Endothelial cell of umbilical vein (primary cell): Measurements from ENCODE around the gene RYR2. TPM values are rescaled to one million over a fixed set of nuclear protein-coding genes. Genes with fewer than 3 reads are reported as not detected.

Experiments used
- BruUV-seq: library from RNA; stranded (reverse); fragments of 400-500 nt; replicated peaks from 2 replicates; lab custom pipeline; 2021; lab: Mats Ljungman, UMichigan
- CTCF ChIA-PET: fragments of 300-600, 350-600 bp; sonication (Branson Sonifier 250); formaldehyde crosslinking; loops from one replicate; lab custom pipeline; 2021; ENCODE audit warnings: antibody characterized with exemption, inconsistent platforms; lab: Charles Lee
- POLR2A ChIA-PET: fragments of 300-600, 350-600 bp; sonication (Branson Sonifier 250); formaldehyde crosslinking; loops from one replicate; lab custom pipeline; 2021; ENCODE audit warnings: antibody characterized with exemption, inconsistent platforms; lab: Charles Lee
- DNase-seq: peaks from one replicate; pipeline ENCODE4 v3.0.0-alpha.2; 2011; ENCODE audit warnings: low read depth, low spot score
- FAIRE-seq: peaks from 2 replicates; lab custom pipeline; 2011; peaks lifted over from hg19 to GRCh38; lab: Jason Lieb, UNC
- H2AFZ ChIP-seq: 2 replicates; pipeline ENCODE4 v1.6.0; 2012; ENCODE audit warnings: low read depth, low read length, control low read depth, inconsistent platforms
- H3K27ac ChIP-seq: 2 replicates; pipeline ENCODE4 v1.5.1; 2011; ENCODE audit warnings: low read depth, mild to moderate bottlenecking, control low read depth, low read length, moderate library complexity; ENCODE audit not compliant: insufficient read depth
- H3K27me3 ChIP-seq, 2 experiments: 2 replicates each; pipeline versions ENCODE4 v1.6.0 to v1.6.1; 2011; ENCODE audit warnings: low read length in 2 of 2, mixed read lengths in 1 of 2; ENCODE audit not compliant: control insufficient read depth in 2 of 2, insufficient read depth in 2 of 2
- H3K36me3 ChIP-seq, 2 experiments: 2 replicates in 1 of 2; 3 replicates in 1 of 2; pipeline ENCODE4 v1.5.1; 2011; ENCODE audit warnings: low read length in 2 of 2, mild to moderate bottlenecking in 1 of 2, moderate library complexity in 1 of 2; ENCODE audit not compliant: control insufficient read depth in 2 of 2, insufficient read depth in 2 of 2; ENCODE audit errors: extremely low read depth in 1 of 2
- H3K4me1 ChIP-seq: 3 replicates; pipeline ENCODE4 v1.5.1; 2011; ENCODE audit warnings: mild to moderate bottlenecking, low read length; ENCODE audit not compliant: control insufficient read depth, insufficient read depth; ENCODE audit errors: extremely low read depth
- H3K4me2 ChIP-seq: 2 replicates; pipeline ENCODE4 v1.6.1; 2011; ENCODE audit warnings: low read length, control low read depth, mixed read lengths; ENCODE audit not compliant: insufficient read depth
- H3K4me3 ChIP-seq, 3 experiments: fragments of 200-600 bp in 1 of 3; sonication (generic), shearing (Covaris generic) in 1 of 3; replicated peaks in 1 of 3; 2 replicates each; pipeline ENCODE4 v1.5.1; 2011 to 2016; ENCODE audit warnings: control low read depth in 3 of 3, low read length in 3 of 3, mild to moderate bottlenecking in 2 of 3, inconsistent platforms in 1 of 3, low read depth in 1 of 3, moderate library complexity in 1 of 3; ENCODE audit not compliant: insufficient read depth in 1 of 3
- H3K79me2 ChIP-seq: 2 replicates; pipeline ENCODE4 v1.6.0; 2012; ENCODE audit warnings: low read length, inconsistent platforms; ENCODE audit not compliant: control insufficient read depth, insufficient read depth
- H3K9ac ChIP-seq: replicated peaks from 2 replicates; pipeline ENCODE3; 2011; ENCODE audit warnings: low read length, control low read depth; ENCODE audit not compliant: insufficient read depth; ENCODE audit errors: extremely low read depth
- H3K9me1 ChIP-seq: replicated peaks from 3 replicates; pipeline ENCODE4 v1.6.0; 2011; ENCODE audit warnings: mild to moderate bottlenecking, low read length; ENCODE audit not compliant: control insufficient read depth, insufficient read depth; ENCODE audit errors: extremely low read depth
- H3K9me3 ChIP-seq: replicated peaks from 2 replicates; pipeline ENCODE4 v1.5.1; 2012; ENCODE audit warnings: low read length, inconsistent platforms; ENCODE audit not compliant: control insufficient read depth, insufficient read depth
- H4K20me1 ChIP-seq: replicated peaks from 2 replicates; pipeline ENCODE3; 2011; ENCODE audit warnings: mild to moderate bottlenecking, low read length; ENCODE audit not compliant: control insufficient read depth, insufficient read depth; ENCODE audit errors: extremely low read depth
- EZH2 ChIP-seq: IDR thresholded peaks from 2 replicates; pipeline ENCODE4 v1.6.1; 2012; ENCODE audit warnings: borderline replicate concordance, low read depth, mild to moderate bottlenecking, moderate library complexity, low read length, inconsistent platforms; ENCODE audit not compliant: severe bottlenecking
- FOS ChIP-seq: IDR thresholded peaks from 2 replicates; pipeline ENCODE4 v1.6.1; 2011; ENCODE audit warnings: mild to moderate bottlenecking, low read length, moderate library complexity, borderline replicate concordance; ENCODE audit not compliant: insufficient read depth
- JUN ChIP-seq: IDR thresholded peaks from 2 replicates; pipeline ENCODE4 v1.6.1; 2011; ENCODE audit warnings: borderline replicate concordance, low read depth; ENCODE audit not compliant: insufficient read length, insufficient read depth
- MYC ChIP-seq: IDR thresholded peaks from one replicate; pipeline ENCODE4 v1.6.1; 2011; ENCODE audit warnings: mild to moderate bottlenecking, low read depth, low read length
- POLR2A ChIP-seq: IDR thresholded peaks from 2 replicates; pipeline ENCODE4 v1.6.1; 2012; ENCODE audit warnings: low read depth, mild to moderate bottlenecking, control low read depth, low read length
- POLR2AphosphoS5 ChIP-seq: IDR thresholded peaks from 2 replicates; pipeline ENCODE4 v1.6.1; 2012; ENCODE audit warnings: low read depth, mild to moderate bottlenecking, control low read depth, low read length, moderate library complexity; ENCODE audit not compliant: insufficient read depth
- dilution Hi-C: fragments of 300-500 bp; cut with MboI; formaldehyde crosslinking; loops from one replicate; pipeline ENCODE4 v1.15.0; 2019; ENCODE audit warnings: low sequenced_read_pairs; ENCODE audit not compliant: extremely low pct_ligation_motif_present
- intact Hi-C: fragments of 100-400 bp; cut with micrococcal nuclease; formaldehyde crosslinking; loops from one replicate; pipeline ENCODE4 v1.10.0; 2022
- polyA plus RNA-seq, 4 experiments: library from polyadenylated mRNA; depleted of rRNA in 3 of 4; stranded (reverse) in 3 of 4; unstranded in 1 of 4; fragments of >200 nt; gene quantifications; 2 replicates each; pipeline versions ENCODE4 v1.2.1 to v1.2.3, GENCODE V29; 2011 to 2012; ENCODE audit warnings: missing spikeins in 1 of 4
- total RNA-seq: library from RNA; stranded (reverse); gene quantifications from 2 replicates; pipeline ENCODE4 v1.2.3, GENCODE V29; 2021
- TF ChIP-seq, protein P1 (sequence below): IDR thresholded peaks from 2 replicates; pipeline ENCODE4 v1.6.1; 2011; ENCODE audit not compliant: insufficient read depth, insufficient read length
- TF ChIP-seq, protein P2 (sequence below), 2 donors: IDR thresholded peaks; 1 replicate in 1 of 2; 2 replicates in 1 of 2; pipeline ENCODE4 v1.5.1; 2011; ENCODE audit warnings: low read length in 2 of 2, mild to moderate bottlenecking in 2 of 2, moderate library complexity in 2 of 2, control low read depth in 1 of 2, inconsistent platforms in 1 of 2, low read depth in 1 of 2; ENCODE audit not compliant: insufficient read depth in 1 of 2; ENCODE audit errors: extremely low read depth in 1 of 2

Gene RYR2
- total and polyA plus RNA-seq, 2 donors (not counting 3 experiments of a cell fraction or from before 2014, with no cell fraction given), result not detected

DNA sequence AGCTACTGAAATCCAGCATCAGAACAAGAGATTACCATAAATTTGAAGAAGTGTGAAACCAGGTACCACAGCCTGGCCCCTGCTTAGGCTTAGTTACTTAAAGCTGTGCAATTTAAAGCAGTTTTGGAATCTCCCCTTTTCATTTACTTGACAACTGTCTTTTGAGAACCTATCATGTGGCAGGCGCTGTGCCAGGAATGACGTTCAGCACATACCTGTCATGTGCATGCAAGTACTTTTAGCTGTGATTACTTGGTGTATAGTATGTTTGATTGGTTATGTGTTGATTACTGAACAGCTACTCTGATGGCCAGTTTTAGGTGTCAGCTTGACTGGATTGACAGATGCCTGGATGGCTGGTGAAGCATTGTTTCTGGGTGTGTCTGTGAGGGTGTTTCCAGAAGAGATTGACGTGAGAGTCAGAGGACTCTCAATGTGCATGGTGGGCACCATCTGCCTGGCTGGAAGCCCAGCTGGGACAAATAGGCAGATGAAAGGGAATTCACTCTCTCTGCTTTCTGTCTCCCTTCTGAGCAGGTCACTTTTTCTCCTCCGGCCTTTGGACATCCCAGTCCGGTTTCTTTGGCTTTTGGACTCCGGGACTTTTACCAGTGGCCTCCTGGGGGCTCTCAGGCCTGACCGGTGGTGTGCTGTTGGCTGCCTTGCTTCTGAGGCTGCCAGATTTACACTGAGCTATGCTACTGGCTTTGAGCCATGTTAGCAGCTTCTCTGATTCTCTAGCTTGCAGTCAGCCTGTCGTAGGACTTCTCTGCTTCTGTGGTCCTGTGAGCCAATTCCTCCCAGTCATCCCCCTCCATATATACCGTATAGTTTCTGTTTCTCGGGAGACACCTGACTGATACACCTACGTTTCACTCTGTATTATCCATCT is 178.0 kb downstream of the RYR2 start:
- H2AFZ ChIP-seq, result no peak overlapping the region
- no peak for DNase-seq
- ChIA-PET CTCF (no interaction called here), POLR2A (no interaction called here)
- no peaks in the 10 kb centered on the region for H3K36me3 ChIP-seq
- intact Hi-C loops (no loop called here), dilution Hi-C loops (no loop called here)
- H3K9me3 ChIP-seq, result peaks cover 3% of the 10 kb centered on the region
- TF ChIP-seq EZH2 (no peak), POLR2A (no peak), MYC (no peak), FOS (no peak), JUN (no peak), POLR2AphosphoS5 (no peak)
- TF ChIP-seq, protein P1, sequence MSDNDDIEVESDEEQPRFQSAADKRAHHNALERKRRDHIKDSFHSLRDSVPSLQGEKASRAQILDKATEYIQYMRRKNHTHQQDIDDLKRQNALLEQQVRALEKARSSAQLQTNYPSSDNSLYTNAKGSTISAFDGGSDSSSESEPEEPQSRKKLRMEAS, result no peak
- TF ChIP-seq, protein P2, sequence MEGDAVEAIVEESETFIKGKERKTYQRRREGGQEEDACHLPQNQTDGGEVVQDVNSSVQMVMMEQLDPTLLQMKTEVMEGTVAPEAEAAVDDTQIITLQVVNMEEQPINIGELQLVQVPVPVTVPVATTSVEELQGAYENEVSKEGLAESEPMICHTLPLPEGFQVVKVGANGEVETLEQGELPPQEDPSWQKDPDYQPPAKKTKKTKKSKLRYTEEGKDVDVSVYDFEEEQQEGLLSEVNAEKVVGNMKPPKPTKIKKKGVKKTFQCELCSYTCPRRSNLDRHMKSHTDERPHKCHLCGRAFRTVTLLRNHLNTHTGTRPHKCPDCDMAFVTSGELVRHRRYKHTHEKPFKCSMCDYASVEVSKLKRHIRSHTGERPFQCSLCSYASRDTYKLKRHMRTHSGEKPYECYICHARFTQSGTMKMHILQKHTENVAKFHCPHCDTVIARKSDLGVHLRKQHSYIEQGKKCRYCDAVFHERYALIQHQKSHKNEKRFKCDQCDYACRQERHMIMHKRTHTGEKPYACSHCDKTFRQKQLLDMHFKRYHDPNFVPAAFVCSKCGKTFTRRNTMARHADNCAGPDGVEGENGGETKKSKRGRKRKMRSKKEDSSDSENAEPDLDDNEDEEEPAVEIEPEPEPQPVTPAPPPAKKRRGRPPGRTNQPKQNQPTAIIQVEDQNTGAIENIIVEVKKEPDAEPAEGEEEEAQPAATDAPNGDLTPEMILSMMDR (IDR thresholded peaks at IDR 0.05; ENCODE audit: extremely low read depth in 1 of 2, insufficient read depth in 1 of 2, low read depth in 1 of 2, low read length in 2 of 2), result no peak
- H3K27ac ChIP-seq, result no peak overlapping the region
- no peaks in the 10 kb centered on the region for H3K4me1 ChIP-seq
- H3K79me2 ChIP-seq, result no peaks in the 10 kb centered on the region
- H3K4me3 ChIP-seq, result no peak overlapping the region
- FAIRE-seq, result no peak
- H3K9ac ChIP-seq, result no peak overlapping the region
- H3K9me1 ChIP-seq, result no peaks in the 10 kb centered on the region
- BruUV-seq, result no TSS peak
- no peak overlapping the region for H3K4me2 ChIP-seq
- no peaks in the 10 kb centered on the region for H3K27me3 ChIP-seq
- no peaks in the 10 kb centered on the region for H4K20me1 ChIP-seq
